ENCODE results near the gene VPS33B. TPM values are rescaled to one million over a fixed set of nuclear protein-coding genes. Genes with fewer than 3 reads are reported as not detected.

The VPS33B gene
- total and polyA plus RNA-seq, 2 of the 13 experiments (the other 11 are each of a cell fraction or from before 2014, with no cell fraction given): 15.8 to 16.5 TPM

DNA sequence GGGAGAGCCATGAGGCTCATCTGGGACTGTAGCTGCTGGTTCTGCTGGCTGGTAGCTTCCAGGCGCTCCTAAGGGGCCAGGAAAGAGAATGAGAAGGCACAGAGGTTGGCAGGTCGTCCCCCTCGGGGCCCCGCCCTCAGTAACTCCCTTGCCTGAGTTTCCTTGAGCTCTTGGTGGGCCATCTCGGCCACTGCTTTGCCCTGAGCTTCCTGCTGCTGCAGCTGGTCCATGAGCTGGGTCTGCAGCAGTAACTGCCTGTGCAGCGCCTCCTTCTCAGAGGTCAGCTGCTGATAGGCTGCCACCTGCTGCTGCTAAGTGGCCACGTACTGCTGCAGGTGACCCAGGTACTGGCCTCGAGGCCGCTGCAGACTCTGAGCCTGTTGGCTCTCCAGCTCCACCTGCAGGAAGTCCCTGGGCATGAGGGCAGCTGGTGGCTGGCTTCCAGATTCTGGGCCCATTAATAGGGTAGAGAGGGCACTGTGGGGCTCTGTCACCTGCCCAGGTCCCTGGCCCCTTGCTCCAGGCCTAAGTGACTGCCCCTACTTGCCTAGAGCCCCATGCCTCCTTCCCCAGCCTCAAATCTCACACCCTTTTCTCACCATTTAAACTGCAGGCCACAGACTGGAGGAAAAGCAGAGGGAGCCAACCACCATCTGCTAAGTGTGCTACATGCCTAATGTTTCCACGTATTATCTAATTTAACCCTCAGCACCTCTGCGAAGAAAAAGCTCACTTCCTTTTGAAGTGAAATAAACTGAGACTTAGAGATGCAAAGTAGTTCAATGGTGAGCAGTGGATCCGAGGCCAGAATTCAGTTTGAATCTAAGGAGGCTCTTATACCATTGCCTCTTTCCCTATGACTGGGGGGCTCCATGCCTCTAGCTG is 10.8 kb upstream of the VPS33B start (continued):
- TF ChIP-seq ZNF720 (CRISPR knock-in tag; IDR thresholded peaks at IDR 0.05) (no peak), NR2C2 (CRISPR knock-in tag; IDR thresholded peaks at IDR 0.05; ENCODE audit: borderline replicate concordance) (0 out of 2 replicates have a peak, but pooled peaks have one; percentile 24), ZNF570 (CRISPR knock-in tag; IDR thresholded peaks at IDR 0.05; ENCODE audit: borderline replicate concordance) (no peak), THAP11 (CRISPR knock-in tag; IDR thresholded peaks at IDR 0.05) (0 out of 2 replicates have a peak, but pooled peaks have one; percentile 37), NFYB (CRISPR knock-in tag; IDR thresholded peaks at IDR 0.05) (peak; percentile 50; the same call in 1 of the 2 replicates), ZBTB3 (CRISPR knock-in tag; IDR thresholded peaks at IDR 0.05; ENCODE audit: borderline replicate concordance, low read depth) (no peak), KMT2B (CRISPR knock-in tag; IDR thresholded peaks at IDR 0.05) (no peak), TFDP2 (CRISPR knock-in tag; IDR thresholded peaks at IDR 0.05) (peak; percentile 38; the same call in 1 of the 2 replicates), ZNF777 (CRISPR knock-in tag; IDR thresholded peaks at IDR 0.05) (no peak), MBNL3 (CRISPR knock-in tag; conservative IDR thresholded peaks at IDR 0.05) (no peak), TRIM22 (IDR thresholded peaks at IDR 0.05) (no peak), NFYC (CRISPR knock-in tag; IDR thresholded peaks at IDR 0.05) (peak; percentile 57), MYC (CRISPR knock-in tag; IDR thresholded peaks at IDR 0.05; ENCODE audit: borderline replicate concordance) (peak; percentile 67; the same call in 1 of the 2 replicates), ETV5 (CRISPR knock-in tag; IDR thresholded peaks at IDR 0.05; ENCODE audit: borderline replicate concordance) (no peak; the same call in 1 of the 2 replicates), ZNF780A (CRISPR knock-in tag; IDR thresholded peaks at IDR 0.05) (no peak), ZMYM3 (CRISPR knock-in tag; IDR thresholded peaks at IDR 0.05) (0 out of 2 replicates have a peak, but pooled peaks have one; percentile 46), TFAP4 (IDR thresholded peaks at IDR 0.05; ENCODE audit: borderline replicate concordance, low read depth) (peak; percentile 77; the same call in 1 of the 2 replicates)
- TF ChIP-seq, protein P1, sequence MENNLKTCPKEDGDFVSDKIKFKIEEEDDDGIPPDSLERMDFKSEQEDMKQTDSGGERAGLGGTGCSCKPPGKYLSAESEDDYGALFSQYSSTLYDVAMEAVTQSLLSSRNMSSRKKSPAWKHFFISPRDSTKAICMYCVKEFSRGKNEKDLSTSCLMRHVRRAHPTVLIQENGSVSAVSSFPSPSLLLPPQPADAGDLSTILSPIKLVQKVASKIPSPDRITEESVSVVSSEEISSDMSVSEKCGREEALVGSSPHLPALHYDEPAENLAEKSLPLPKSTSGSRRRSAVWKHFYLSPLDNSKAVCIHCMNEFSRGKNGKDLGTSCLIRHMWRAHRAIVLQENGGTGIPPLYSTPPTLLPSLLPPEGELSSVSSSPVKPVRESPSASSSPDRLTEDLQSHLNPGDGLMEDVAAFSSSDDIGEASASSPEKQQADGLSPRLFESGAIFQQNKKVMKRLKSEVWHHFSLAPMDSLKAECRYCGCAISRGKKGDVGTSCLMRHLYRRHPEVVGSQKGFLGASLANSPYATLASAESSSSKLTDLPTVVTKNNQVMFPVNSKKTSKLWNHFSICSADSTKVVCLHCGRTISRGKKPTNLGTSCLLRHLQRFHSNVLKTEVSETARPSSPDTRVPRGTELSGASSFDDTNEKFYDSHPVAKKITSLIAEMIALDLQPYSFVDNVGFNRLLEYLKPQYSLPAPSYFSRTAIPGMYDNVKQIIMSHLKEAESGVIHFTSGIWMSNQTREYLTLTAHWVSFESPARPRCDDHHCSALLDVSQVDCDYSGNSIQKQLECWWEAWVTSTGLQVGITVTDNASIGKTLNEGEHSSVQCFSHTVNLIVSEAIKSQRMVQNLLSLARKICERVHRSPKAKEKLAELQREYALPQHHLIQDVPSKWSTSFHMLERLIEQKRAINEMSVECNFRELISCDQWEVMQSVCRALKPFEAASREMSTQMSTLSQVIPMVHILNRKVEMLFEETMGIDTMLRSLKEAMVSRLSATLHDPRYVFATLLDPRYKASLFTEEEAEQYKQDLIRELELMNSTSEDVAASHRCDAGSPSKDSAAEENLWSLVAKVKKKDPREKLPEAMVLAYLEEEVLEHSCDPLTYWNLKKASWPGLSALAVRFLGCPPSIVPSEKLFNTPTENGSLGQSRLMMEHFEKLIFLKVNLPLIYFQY (CRISPR knock-in tag; IDR thresholded peaks at IDR 0.05; ENCODE audit: borderline replicate concordance): 0 out of 2 replicates have a peak, but pooled peaks have one; percentile 33
- TF ChIP-seq, protein P2, sequence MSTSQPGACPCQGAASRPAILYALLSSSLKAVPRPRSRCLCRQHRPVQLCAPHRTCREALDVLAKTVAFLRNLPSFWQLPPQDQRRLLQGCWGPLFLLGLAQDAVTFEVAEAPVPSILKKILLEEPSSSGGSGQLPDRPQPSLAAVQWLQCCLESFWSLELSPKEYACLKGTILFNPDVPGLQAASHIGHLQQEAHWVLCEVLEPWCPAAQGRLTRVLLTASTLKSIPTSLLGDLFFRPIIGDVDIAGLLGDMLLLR (CRISPR knock-in tag; IDR thresholded peaks at IDR 0.05): 0 out of 2 replicates have a peak, but pooled peaks have one; percentile 45
